Astrocyte (in vitro differentiated cells and primary cell): ENCODE results near the gene CNTNAP5.

Source experiments
- EZH2 ChIP-seq: IDR thresholded peaks from 2 replicates; pipeline ENCODE4 v1.6.1; 2012; ENCODE audit warnings: mild to moderate bottlenecking, low read length, inconsistent platforms; ENCODE audit not compliant: insufficient read depth
- TF ChIP-seq, protein P1 (sequence below): IDR thresholded peaks from 2 replicates; pipeline ENCODE4 v1.5.1; 2011; ENCODE audit warnings: low read depth, mild to moderate bottlenecking, inconsistent platforms, low read length, moderate library complexity; ENCODE audit not compliant: insufficient read depth

DNA sequence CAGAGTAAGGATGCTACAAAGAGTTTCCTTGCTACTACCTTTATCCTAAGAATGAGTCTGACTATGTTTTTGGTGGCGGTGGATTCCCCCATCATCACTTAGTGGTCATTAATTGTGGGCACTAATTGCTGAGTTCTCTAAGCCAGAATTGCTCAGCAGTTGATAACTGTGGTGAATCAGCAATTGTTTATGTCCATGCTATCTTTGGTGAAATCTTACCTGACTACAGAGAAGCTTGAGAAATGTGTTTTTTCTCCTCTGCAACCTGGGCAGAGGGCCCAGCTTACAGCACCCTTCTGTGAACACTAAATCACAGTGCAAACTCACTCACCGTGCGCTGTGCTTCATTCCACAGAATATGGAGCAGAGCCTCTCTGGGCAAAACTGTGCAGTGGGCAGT, 683.6 kb downstream of the CNTNAP5 start:
- TF ChIP-seq, protein P1, sequence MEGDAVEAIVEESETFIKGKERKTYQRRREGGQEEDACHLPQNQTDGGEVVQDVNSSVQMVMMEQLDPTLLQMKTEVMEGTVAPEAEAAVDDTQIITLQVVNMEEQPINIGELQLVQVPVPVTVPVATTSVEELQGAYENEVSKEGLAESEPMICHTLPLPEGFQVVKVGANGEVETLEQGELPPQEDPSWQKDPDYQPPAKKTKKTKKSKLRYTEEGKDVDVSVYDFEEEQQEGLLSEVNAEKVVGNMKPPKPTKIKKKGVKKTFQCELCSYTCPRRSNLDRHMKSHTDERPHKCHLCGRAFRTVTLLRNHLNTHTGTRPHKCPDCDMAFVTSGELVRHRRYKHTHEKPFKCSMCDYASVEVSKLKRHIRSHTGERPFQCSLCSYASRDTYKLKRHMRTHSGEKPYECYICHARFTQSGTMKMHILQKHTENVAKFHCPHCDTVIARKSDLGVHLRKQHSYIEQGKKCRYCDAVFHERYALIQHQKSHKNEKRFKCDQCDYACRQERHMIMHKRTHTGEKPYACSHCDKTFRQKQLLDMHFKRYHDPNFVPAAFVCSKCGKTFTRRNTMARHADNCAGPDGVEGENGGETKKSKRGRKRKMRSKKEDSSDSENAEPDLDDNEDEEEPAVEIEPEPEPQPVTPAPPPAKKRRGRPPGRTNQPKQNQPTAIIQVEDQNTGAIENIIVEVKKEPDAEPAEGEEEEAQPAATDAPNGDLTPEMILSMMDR: no peak
- TF ChIP-seq EZH2: no peak
